ENCODE measurements around the gene RPS21. TPM values are rescaled to one million over a fixed set of nuclear protein-coding genes. Genes with fewer than 3 reads are reported as not detected.

Gene RPS21
- polyA plus RNA-seq, 1 donor from 2014 or later, result 1,633 TPM

DNA sequence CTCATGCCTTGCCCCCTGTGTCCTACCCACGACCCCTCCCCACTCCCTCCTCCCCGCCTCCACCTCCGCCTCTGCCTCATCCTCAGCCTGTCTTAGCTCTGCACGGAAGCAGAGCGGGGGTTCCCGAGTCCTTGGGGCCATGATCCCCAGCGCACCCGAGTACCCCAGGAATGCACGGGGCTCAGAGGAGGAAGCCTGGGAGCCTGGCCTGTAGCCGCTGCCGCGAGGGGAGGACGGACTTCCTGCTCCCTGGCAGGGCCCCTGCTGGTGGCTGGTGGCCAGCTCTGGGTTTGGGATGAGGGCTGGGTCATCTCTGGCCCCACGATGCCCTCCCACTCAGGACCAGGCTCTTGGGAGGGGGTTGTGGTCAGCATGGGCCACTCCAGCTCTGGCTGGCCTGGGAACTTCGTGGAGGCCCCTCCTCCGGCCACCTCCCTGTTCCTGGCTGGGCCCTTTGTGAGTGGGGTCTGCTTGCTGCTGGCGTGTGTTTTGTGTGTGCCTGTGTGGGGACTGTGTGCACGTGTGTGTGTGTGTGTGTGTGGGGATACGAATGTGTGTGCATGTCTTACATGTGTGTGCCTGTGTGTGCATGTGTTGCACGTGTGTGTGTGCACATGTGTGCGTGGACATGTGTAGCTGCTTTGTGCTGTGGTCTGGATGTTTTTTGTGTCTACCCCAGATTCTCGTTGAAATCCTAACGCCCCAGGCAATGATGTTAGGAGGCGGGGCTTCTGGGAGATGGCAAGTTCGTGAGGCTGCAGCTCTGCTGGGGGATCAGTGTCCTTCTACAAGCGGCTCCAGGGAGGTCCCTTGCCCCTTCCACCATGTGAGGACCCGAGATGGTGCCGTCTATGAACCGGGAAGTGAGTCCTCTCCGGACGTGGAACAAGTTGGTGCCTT is 41.7 kb downstream of the RPS21 start:
- H2AFZ ChIP-seq (ENCODE audit: low read depth, low read length), result no peak overlapping the region
- H3K27ac ChIP-seq (ENCODE audit: low read length), result no peak overlapping the region
- no peak overlapping the region for H3K9ac ChIP-seq (ENCODE audit: low read length)
- H4K20me1 ChIP-seq (ENCODE audit: insufficient read depth), result no peaks in the 10 kb centered on the region
- H3K9me3 ChIP-seq (ENCODE audit: low read length), result no peaks in the 10 kb centered on the region
- H3K27me3 ChIP-seq (ENCODE audit: insufficient read depth, low read depth, low read length), result no peaks in the 10 kb centered on the region
- no peak overlapping the region for H3K4me2 ChIP-seq (ENCODE audit: low read length)
- no peaks in the 10 kb centered on the region for H3F3A ChIP-seq (ENCODE audit: insufficient read depth, low read length, poor library complexity, severe bottlenecking)
- H3K36me3 ChIP-seq (ENCODE audit: insufficient read depth, low read length), result no peaks in the 10 kb centered on the region
- H3K79me2 ChIP-seq (replicated peaks; ENCODE audit: insufficient read depth, low read length), result no peaks in the 10 kb centered on the region
- TF ChIP-seq EP300 (conservative IDR thresholded peaks at IDR 0.05; ENCODE audit: poor library complexity, severe bottlenecking), result no peak
- TF ChIP-seq, protein P1, sequence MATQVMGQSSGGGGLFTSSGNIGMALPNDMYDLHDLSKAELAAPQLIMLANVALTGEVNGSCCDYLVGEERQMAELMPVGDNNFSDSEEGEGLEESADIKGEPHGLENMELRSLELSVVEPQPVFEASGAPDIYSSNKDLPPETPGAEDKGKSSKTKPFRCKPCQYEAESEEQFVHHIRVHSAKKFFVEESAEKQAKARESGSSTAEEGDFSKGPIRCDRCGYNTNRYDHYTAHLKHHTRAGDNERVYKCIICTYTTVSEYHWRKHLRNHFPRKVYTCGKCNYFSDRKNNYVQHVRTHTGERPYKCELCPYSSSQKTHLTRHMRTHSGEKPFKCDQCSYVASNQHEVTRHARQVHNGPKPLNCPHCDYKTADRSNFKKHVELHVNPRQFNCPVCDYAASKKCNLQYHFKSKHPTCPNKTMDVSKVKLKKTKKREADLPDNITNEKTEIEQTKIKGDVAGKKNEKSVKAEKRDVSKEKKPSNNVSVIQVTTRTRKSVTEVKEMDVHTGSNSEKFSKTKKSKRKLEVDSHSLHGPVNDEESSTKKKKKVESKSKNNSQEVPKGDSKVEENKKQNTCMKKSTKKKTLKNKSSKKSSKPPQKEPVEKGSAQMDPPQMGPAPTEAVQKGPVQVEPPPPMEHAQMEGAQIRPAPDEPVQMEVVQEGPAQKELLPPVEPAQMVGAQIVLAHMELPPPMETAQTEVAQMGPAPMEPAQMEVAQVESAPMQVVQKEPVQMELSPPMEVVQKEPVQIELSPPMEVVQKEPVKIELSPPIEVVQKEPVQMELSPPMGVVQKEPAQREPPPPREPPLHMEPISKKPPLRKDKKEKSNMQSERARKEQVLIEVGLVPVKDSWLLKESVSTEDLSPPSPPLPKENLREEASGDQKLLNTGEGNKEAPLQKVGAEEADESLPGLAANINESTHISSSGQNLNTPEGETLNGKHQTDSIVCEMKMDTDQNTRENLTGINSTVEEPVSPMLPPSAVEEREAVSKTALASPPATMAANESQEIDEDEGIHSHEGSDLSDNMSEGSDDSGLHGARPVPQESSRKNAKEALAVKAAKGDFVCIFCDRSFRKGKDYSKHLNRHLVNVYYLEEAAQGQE (IDR thresholded peaks at IDR 0.05; ENCODE audit: borderline replicate concordance), result no peak
- no peak for TF ChIP-seq EZH2 (IDR thresholded peaks at IDR 0.05; ENCODE audit: borderline replicate concordance, insufficient read depth, low read length, poor library complexity, severe bottlenecking)
- TF ChIP-seq MXI1 (conservative IDR thresholded peaks at IDR 0.05; ENCODE audit: poor library complexity, severe bottlenecking), result no peak
- no peak for TF ChIP-seq TAF1 (IDR thresholded peaks at IDR 0.05; ENCODE audit: low read depth)
- no peak for TF ChIP-seq SMC3 (conservative IDR thresholded peaks at IDR 0.05; ENCODE audit: poor library complexity)
- TF ChIP-seq, protein P2, sequence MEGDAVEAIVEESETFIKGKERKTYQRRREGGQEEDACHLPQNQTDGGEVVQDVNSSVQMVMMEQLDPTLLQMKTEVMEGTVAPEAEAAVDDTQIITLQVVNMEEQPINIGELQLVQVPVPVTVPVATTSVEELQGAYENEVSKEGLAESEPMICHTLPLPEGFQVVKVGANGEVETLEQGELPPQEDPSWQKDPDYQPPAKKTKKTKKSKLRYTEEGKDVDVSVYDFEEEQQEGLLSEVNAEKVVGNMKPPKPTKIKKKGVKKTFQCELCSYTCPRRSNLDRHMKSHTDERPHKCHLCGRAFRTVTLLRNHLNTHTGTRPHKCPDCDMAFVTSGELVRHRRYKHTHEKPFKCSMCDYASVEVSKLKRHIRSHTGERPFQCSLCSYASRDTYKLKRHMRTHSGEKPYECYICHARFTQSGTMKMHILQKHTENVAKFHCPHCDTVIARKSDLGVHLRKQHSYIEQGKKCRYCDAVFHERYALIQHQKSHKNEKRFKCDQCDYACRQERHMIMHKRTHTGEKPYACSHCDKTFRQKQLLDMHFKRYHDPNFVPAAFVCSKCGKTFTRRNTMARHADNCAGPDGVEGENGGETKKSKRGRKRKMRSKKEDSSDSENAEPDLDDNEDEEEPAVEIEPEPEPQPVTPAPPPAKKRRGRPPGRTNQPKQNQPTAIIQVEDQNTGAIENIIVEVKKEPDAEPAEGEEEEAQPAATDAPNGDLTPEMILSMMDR (IDR thresholded peaks at IDR 0.05; ENCODE audit: poor library complexity, severe bottlenecking), result no peak
- TF ChIP-seq RAD21 (conservative IDR thresholded peaks at IDR 0.05), result no peak
- H3K9me2 ChIP-seq (ENCODE audit: insufficient read depth, low read length), result no peaks in the 10 kb centered on the region
- H3K4me3 ChIP-seq (ENCODE audit: low read length), result no peak overlapping the region

DNA sequence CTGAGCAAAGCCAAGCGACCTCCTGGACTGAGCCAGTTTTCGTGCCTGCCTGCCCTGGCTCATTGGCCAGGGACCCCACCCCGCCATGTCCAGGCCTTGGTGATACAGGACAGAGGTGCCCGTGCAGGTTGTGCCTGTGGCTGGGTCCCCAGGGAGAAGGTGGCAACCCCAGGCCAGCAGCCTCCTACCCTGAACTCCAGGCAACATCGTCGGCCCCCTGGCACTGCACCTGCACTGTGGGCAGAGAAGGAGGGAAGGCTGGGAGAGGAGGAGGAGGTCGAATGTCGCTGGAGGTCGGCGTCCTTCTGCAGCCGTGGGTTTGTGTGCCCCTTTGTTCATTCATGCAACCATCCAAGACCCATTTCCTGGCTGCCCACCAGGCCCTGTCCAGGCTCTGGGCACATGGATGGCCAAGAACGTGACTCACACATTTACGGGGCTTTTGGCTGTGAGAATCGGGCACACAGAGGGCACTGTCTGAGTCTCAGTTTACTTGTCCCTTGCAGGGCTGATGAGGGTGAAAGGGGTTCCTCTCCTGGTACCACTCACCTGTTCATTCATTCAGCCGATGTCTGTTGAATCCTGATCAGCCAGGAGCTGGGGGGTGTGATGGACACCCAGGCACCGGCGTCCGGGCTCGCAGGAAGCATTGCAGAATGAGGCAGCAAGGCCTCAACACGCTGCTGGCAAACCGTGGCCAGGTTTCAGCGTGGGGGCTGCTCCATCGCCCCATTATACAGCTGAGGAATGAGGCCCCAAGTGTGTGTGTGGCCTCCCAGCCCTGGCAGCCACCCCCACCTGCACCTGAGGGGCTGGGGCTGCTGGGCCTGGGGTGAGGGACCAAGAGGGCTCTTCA is 42.8 kb downstream of the RPS21 start:
- no peaks in the 10 kb centered on the region for H4K20me1 ChIP-seq (ENCODE audit: insufficient read depth)
- H2AFZ ChIP-seq (ENCODE audit: low read depth, low read length), result no peak overlapping the region
- H3F3A ChIP-seq (ENCODE audit: insufficient read depth, low read length, poor library complexity, severe bottlenecking), result no peaks in the 10 kb centered on the region
- TF ChIP-seq EZH2 (IDR thresholded peaks at IDR 0.05; ENCODE audit: borderline replicate concordance, insufficient read depth, low read length, poor library complexity, severe bottlenecking) (no peak), TAF1 (IDR thresholded peaks at IDR 0.05; ENCODE audit: low read depth) (no peak), MXI1 (conservative IDR thresholded peaks at IDR 0.05; ENCODE audit: poor library complexity, severe bottlenecking) (no peak), RAD21 (conservative IDR thresholded peaks at IDR 0.05) (no peak), POLR2AphosphoS5 (IDR thresholded peaks at IDR 0.05) (no peak), SMC3 (conservative IDR thresholded peaks at IDR 0.05; ENCODE audit: poor library complexity) (no peak), EP300 (conservative IDR thresholded peaks at IDR 0.05; ENCODE audit: poor library complexity, severe bottlenecking) (no peak)
- TF ChIP-seq, protein P2 (IDR thresholded peaks at IDR 0.05; ENCODE audit: poor library complexity, severe bottlenecking), result no peak
- TF ChIP-seq, protein P1 (IDR thresholded peaks at IDR 0.05; ENCODE audit: borderline replicate concordance), result no peak
- H3K36me3 ChIP-seq (ENCODE audit: insufficient read depth, low read length), result no peaks in the 10 kb centered on the region
- H3K27ac ChIP-seq (ENCODE audit: low read length), result no peak overlapping the region
- no peak overlapping the region for H3K9ac ChIP-seq (ENCODE audit: low read length)
- H3K4me2 ChIP-seq (ENCODE audit: low read length), result no peak overlapping the region
- no peaks in the 10 kb centered on the region for H3K27me3 ChIP-seq (ENCODE audit: insufficient read depth, low read depth, low read length)
- H3K9me2 ChIP-seq (ENCODE audit: insufficient read depth, low read length), result no peaks in the 10 kb centered on the region
- no peak overlapping the region for H3K4me3 ChIP-seq (ENCODE audit: low read length)
- no peaks in the 10 kb centered on the region for H3K79me2 ChIP-seq (replicated peaks; ENCODE audit: insufficient read depth, low read length)
- H3K9me3 ChIP-seq (ENCODE audit: low read length), result no peaks in the 10 kb centered on the region

All from neural cell (in vitro differentiated cells).